HCT116 (cell line): ENCODE results near the gene KRTAP2-2. TPM values are rescaled to one million over a fixed set of nuclear protein-coding genes. Genes with fewer than 3 reads are reported as not detected.
A peak's percentile ranks its signal among the peaks of the same experiment; 100 is the strongest.

Experiments used
- ATAC-seq: fragments of 200-7000 bp; cut with Tn5 transposase; 2 replicates; pipeline ENCODE4 v1.9.1; 2020; ENCODE audit warnings: mild to moderate bottlenecking, moderate library complexity
- BruUV-seq: library from RNA; stranded (reverse); fragments of 400-500 nt; replicated peaks from 2 replicates; lab custom pipeline; 2021; lab: Mats Ljungman, UMichigan
- CTCF ChIA-PET: fragments of 300-600 bp; sonication (Branson Sonifier 250); formaldehyde crosslinking; loops from one replicate; lab custom pipeline; 2021; ENCODE audit warnings: antibody characterized with exemption; lab: Charles Lee
- POLR2A ChIA-PET: fragments of 300-600, 350-600 bp; sonication (Branson Sonifier 250); formaldehyde crosslinking; loops from one replicate; lab custom pipeline; 2021; ENCODE audit warnings: antibody characterized with exemption; lab: Charles Lee
- RAD21 ChIA-PET, 2 experiments: fragments of 300-600 bp; sonication (Branson Sonifier 250); formaldehyde crosslinking; loops; one replicate each; lab custom pipeline; 2023; ENCODE audit warnings: low total read pairs in 2 of 2; ENCODE audit not compliant: uncharacterized antibody in 2 of 2, unreplicated experiment in 2 of 2, low non-redundant PET in 1 of 2; lab: Charles Lee
- DNase-seq: peaks from one replicate; pipeline ENCODE4 v3.0.0-alpha.2; 2010; ENCODE audit warnings: low read depth, low spot score
- H2AFZ ChIP-seq: fragments of 200-600 bp; shearing (Covaris generic), sonication (generic); 2 replicates; pipeline ENCODE4 v1.6.1; 2017; ENCODE audit warnings: low read depth, mixed run types, mixed read lengths, antibody characterized with exemption, low read length; ENCODE audit not compliant: poor library complexity, severe bottlenecking
- H3K27ac ChIP-seq: 2 replicates; pipeline ENCODE4 v1.5.1; 2012; ENCODE audit warnings: low read depth, low read length
- H3K27me3 ChIP-seq: fragments of 200-600 bp; sonication (generic); 2 replicates; pipeline ENCODE4 v1.6.1; 2016; ENCODE audit warnings: mixed run types, low read length, mixed read lengths; ENCODE audit not compliant: insufficient read depth
- H3K36me3 ChIP-seq, 2 experiments: fragments of 200-500 bp in 1 of 2; fragments of 200-600 bp in 1 of 2; sonication (Bioruptor generic) in 1 of 2; sonication (generic) in 1 of 2; 2 replicates each; pipeline versions ENCODE4 v1.5.1 to v1.6.1; 2014 to 2016; ENCODE audit warnings: low read length in 2 of 2, inconsistent platforms in 1 of 2, mixed read lengths in 1 of 2, mixed run types in 1 of 2; ENCODE audit not compliant: insufficient read depth in 2 of 2, control insufficient read depth in 1 of 2
- H3K4me1 ChIP-seq, 2 experiments: fragments of 200-600 bp in 1 of 2; sonication (generic) in 1 of 2; 2 replicates each; pipeline versions ENCODE4 v1.5.1 to v1.6.1; 2012 to 2017; ENCODE audit warnings: low read length in 2 of 2, inconsistent platforms in 1 of 2, mild to moderate bottlenecking in 1 of 2, mixed read lengths in 1 of 2, mixed run types in 1 of 2, moderate library complexity in 1 of 2; ENCODE audit not compliant: insufficient read depth in 2 of 2, control insufficient read depth in 1 of 2
- H3K4me2 ChIP-seq: fragments of 200-600 bp; sonication (generic); 2 replicates; pipeline ENCODE4 v1.6.1; 2017; ENCODE audit warnings: mixed run types, low read length, mixed read lengths
- H3K4me3 ChIP-seq, 2 experiments: fragments of 200-600 bp in 1 of 2; sonication (generic) in 1 of 2; replicated peaks in 1 of 2; 2 replicates each; pipeline ENCODE4 v1.5.1; 2011 to 2016; ENCODE audit warnings: low read length in 2 of 2, control low read depth in 1 of 2, low read depth in 1 of 2, mild to moderate bottlenecking in 1 of 2, mixed read lengths in 1 of 2, mixed run types in 1 of 2
- H3K79me2 ChIP-seq: fragments of 200-600 bp; sonication (generic); 2 replicates; pipeline ENCODE4 v1.6.1; 2017; ENCODE audit warnings: mild to moderate bottlenecking, mixed run types, low read length, moderate library complexity, mixed read lengths; ENCODE audit not compliant: insufficient read depth
- H3K9ac ChIP-seq: fragments of 200-600 bp; sonication (generic); 2 replicates; pipeline ENCODE4 v1.6.1; 2016; ENCODE audit warnings: low read length, mixed read lengths
- H3K9me2 ChIP-seq: fragments of 200-600 bp; sonication (generic), shearing (Covaris generic); 2 replicates; pipeline ENCODE4 v1.6.1; 2017; ENCODE audit warnings: mixed run types, mild to moderate bottlenecking, moderate library complexity; ENCODE audit not compliant: insufficient read depth
- H3K9me3 ChIP-seq, 2 experiments: fragments of 200-500 bp in 1 of 2; fragments of 200-600 bp in 1 of 2; sonication (Bioruptor generic) in 1 of 2; sonication (generic) in 1 of 2; 2 replicates each; pipeline ENCODE4 v1.6.1; 2014 to 2017; ENCODE audit warnings: low read length in 2 of 2, mixed read lengths in 2 of 2, inconsistent platforms in 1 of 2, low read depth in 1 of 2, mild to moderate bottlenecking in 1 of 2, mixed run types in 1 of 2, moderate library complexity in 1 of 2; ENCODE audit not compliant: control insufficient read depth in 1 of 2, insufficient read depth in 1 of 2
- H4K20me1 ChIP-seq: fragments of 200-600 bp; sonication (generic), shearing (Covaris generic); 2 replicates; pipeline ENCODE4 v1.6.1; 2017; ENCODE audit warnings: mixed run types, mild to moderate bottlenecking, moderate library complexity; ENCODE audit not compliant: insufficient read depth
- CBX3 ChIP-seq: IDR thresholded peaks from 2 replicates; pipeline ENCODE4 v1.6.1; 2012; ENCODE audit warnings: low read depth
- CEBPB ChIP-seq: IDR thresholded peaks from 2 replicates; pipeline ENCODE4 v1.6.1; 2012; ENCODE audit warnings: low read depth
- EGR1 ChIP-seq: IDR thresholded peaks from 2 replicates; pipeline ENCODE4 v1.6.1; 2012; ENCODE audit warnings: low read depth
- ELF1 ChIP-seq: IDR thresholded peaks from 2 replicates; pipeline ENCODE4 v1.6.1; 2012; ENCODE audit warnings: low read depth, borderline replicate concordance
- EZH2 ChIP-seq: fragments of 200-600 bp; sonication (generic); IDR thresholded peaks from 2 replicates; pipeline ENCODE4 v1.6.1; 2017; ENCODE audit warnings: antibody characterized with exemption, mixed run types
- EZH2phosphoT487 ChIP-seq: fragments of 200-600 bp; IDR thresholded peaks from 2 replicates; pipeline ENCODE4 v1.6.1; 2018; ENCODE audit warnings: antibody characterized with exemption, borderline replicate concordance
- FOSL1 ChIP-seq: IDR thresholded peaks from 2 replicates; pipeline ENCODE4 v1.6.1; 2012; ENCODE audit warnings: low read depth
- JUND ChIP-seq: IDR thresholded peaks from 2 replicates; pipeline ENCODE4 v1.6.1; 2012
- POLR2A ChIP-seq: IDR thresholded peaks from 2 replicates; pipeline ENCODE4 v1.7.0; 2011; ENCODE audit warnings: borderline replicate concordance; ENCODE audit not compliant: insufficient read depth, insufficient read length; ENCODE audit errors: extremely low read depth
- POLR2AphosphoS5 ChIP-seq: IDR thresholded peaks from 2 replicates; pipeline ENCODE4 v1.6.1; 2011; ENCODE audit warnings: mild to moderate bottlenecking, low read depth, low read length, moderate library complexity
- RAD21 ChIP-seq: IDR thresholded peaks from 2 replicates; pipeline ENCODE4 v1.6.1; 2012; ENCODE audit warnings: low read depth, mild to moderate bottlenecking
- SIN3A ChIP-seq: IDR thresholded peaks from 2 replicates; pipeline ENCODE4 v1.6.1; 2012; ENCODE audit warnings: low read depth
- SP1 ChIP-seq: IDR thresholded peaks from 2 replicates; pipeline ENCODE4 v1.6.1; 2012; ENCODE audit warnings: low read depth
- SRF ChIP-seq: IDR thresholded peaks from 2 replicates; pipeline ENCODE4 v1.6.1; 2012; ENCODE audit warnings: low read depth
- TCF7L2 ChIP-seq: IDR thresholded peaks from 2 replicates; pipeline ENCODE4 v1.7.0; 2011; ENCODE audit warnings: borderline replicate concordance, inconsistent platforms; ENCODE audit not compliant: insufficient read depth, insufficient read length; ENCODE audit errors: extremely low read depth
- YY1 ChIP-seq: IDR thresholded peaks from 2 replicates; pipeline ENCODE4 v1.6.1; 2011; ENCODE audit warnings: low read length, low read depth, moderate library complexity, mild to moderate bottlenecking; ENCODE audit not compliant: insufficient replicate concordance; ENCODE audit errors: extremely low read depth
- intact Hi-C: fragments of 100-400 bp; cut with micrococcal nuclease; formaldehyde crosslinking; loops from 2 replicates; pipeline ENCODE4 v1.10.0; 2022
- total RNA-seq: library from RNA; stranded (reverse); gene quantifications from one replicate; pipeline ENCODE4 v1.2.1, GENCODE V29; 2021; ENCODE audit not compliant: unreplicated experiment
- TF ChIP-seq, protein P1 (sequence below): IDR thresholded peaks from 2 replicates; pipeline ENCODE4 v1.6.1; 2012; ENCODE audit warnings: low read depth
- TF ChIP-seq, protein P2 (sequence below), 3 experiments: fragments of 200-600 bp in 1 of 3; sonication (generic) in 1 of 3; IDR thresholded peaks in 2 of 3; conservative IDR thresholded peaks in 1 of 3; 2 replicates each; pipeline ENCODE4 v1.5.1; 2012 to 2017; ENCODE audit warnings: low read depth in 2 of 3, low read length in 2 of 3, antibody characterized with exemption in 1 of 3, borderline replicate concordance in 1 of 3, control low read depth in 1 of 3, mild to moderate bottlenecking in 1 of 3, mixed read lengths in 1 of 3, mixed run types in 1 of 3, moderate library complexity in 1 of 3; ENCODE audit not compliant: insufficient read depth in 1 of 3
- TF ChIP-seq, protein P3 (sequence below): IDR thresholded peaks from 2 replicates; pipeline ENCODE4 v1.6.1; 2012
- TF ChIP-seq, protein P4 (sequence below): IDR thresholded peaks from 2 replicates; pipeline ENCODE4 v1.6.1; 2012

KRTAP2-2 gene
- total RNA-seq, 1 experiment from 2014 or later: 1.2 TPM

DNA sequence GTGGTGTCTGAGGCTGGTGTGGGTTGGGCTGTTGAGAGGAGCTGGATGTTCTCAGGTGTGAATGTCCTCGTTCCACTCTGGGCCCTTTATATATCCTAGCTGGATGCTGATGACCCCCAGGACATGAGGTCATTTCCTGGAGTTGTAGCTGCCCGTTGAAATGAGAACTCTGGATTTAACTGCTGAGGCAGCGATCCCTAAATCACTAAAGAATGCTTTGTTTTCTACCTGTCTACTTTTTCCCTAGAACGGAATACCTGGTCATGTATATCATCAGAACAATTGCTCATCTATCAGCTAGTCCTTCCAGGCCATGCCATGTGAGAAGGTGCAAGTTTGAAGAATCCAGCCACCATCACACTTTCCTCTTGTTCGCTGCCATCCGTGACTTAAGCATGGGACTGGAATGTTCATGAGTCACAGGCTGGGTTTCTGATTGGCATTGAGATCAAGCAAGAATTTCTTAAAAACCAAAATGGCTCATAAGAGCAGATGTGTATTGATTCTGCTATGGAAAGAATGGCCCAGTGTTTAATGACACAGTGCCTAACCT, 5.1 kb upstream of the KRTAP2-2 start, which contains the start of gene KRTAP2-3:
TSS of gene KRTAP2-3 (minus strand) at position 63 of the 553 bp plus-strand sequence. CDS start 64 bp downstream, outside the sequence.
- Histone ChIP-seq H3K79me2 (no peaks in the 10 kb centered on the region), H3K27me3 (no peaks in the 10 kb centered on the region), H3K36me3 (peaks cover 0 to 5% of the 10 kb centered on the region in 2 experiments; a peak in 1 of 4 replicates), H4K20me1 (no peaks in the 10 kb centered on the region), H3K27ac (peak within 1 kb of the TSS; percentile 85), H3K9me3 (peaks cover 0 to 9% of the 10 kb centered on the region in 2 experiments; a peak in 1 of 4 replicates), H3K9me2 (no peaks in the 10 kb centered on the region), H3K9ac (peak within 1 kb of the TSS; percentile 10), H3K4me3 (no peak within 1 kb of the TSS), H2AFZ (peak within 1 kb of the TSS; percentile 4), H3K4me1 (peaks cover 39 to 60% of the 10 kb centered on the region in 2 experiments), H3K4me2 (peak within 1 kb of the TSS; percentile 28)
- RAD21 ChIA-PET: no interaction called here
- intact Hi-C loops: no loop called here
- DNase-seq (peak; percentile 86), ATAC-seq (peak; percentile 73)
- POLR2A ChIA-PET: no interaction called here
- TF ChIP-seq JUND (peak; percentile 82), CBX3 (peak; percentile 86; the same call in 1 of the 2 replicates), POLR2AphosphoS5 (no peak; the same call in 1 of the 2 replicates), EZH2phosphoT487 (no peak), POLR2A (no peak), SRF (0 out of 2 replicates have a peak, but pooled peaks have one; percentile 58), EZH2 (no peak), SIN3A (peak; percentile 49; the same call in 1 of the 2 replicates), CEBPB (peak; percentile 71), SP1 (peak; percentile 88), RAD21 (no peak), EGR1 (no peak), YY1 (peak; percentile 68), ELF1 (no peak), FOSL1 (peak; percentile 90), TCF7L2 (peak; percentile 43)
- TF ChIP-seq, protein P1, sequence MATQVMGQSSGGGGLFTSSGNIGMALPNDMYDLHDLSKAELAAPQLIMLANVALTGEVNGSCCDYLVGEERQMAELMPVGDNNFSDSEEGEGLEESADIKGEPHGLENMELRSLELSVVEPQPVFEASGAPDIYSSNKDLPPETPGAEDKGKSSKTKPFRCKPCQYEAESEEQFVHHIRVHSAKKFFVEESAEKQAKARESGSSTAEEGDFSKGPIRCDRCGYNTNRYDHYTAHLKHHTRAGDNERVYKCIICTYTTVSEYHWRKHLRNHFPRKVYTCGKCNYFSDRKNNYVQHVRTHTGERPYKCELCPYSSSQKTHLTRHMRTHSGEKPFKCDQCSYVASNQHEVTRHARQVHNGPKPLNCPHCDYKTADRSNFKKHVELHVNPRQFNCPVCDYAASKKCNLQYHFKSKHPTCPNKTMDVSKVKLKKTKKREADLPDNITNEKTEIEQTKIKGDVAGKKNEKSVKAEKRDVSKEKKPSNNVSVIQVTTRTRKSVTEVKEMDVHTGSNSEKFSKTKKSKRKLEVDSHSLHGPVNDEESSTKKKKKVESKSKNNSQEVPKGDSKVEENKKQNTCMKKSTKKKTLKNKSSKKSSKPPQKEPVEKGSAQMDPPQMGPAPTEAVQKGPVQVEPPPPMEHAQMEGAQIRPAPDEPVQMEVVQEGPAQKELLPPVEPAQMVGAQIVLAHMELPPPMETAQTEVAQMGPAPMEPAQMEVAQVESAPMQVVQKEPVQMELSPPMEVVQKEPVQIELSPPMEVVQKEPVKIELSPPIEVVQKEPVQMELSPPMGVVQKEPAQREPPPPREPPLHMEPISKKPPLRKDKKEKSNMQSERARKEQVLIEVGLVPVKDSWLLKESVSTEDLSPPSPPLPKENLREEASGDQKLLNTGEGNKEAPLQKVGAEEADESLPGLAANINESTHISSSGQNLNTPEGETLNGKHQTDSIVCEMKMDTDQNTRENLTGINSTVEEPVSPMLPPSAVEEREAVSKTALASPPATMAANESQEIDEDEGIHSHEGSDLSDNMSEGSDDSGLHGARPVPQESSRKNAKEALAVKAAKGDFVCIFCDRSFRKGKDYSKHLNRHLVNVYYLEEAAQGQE: no peak
- TF ChIP-seq, protein P2, sequence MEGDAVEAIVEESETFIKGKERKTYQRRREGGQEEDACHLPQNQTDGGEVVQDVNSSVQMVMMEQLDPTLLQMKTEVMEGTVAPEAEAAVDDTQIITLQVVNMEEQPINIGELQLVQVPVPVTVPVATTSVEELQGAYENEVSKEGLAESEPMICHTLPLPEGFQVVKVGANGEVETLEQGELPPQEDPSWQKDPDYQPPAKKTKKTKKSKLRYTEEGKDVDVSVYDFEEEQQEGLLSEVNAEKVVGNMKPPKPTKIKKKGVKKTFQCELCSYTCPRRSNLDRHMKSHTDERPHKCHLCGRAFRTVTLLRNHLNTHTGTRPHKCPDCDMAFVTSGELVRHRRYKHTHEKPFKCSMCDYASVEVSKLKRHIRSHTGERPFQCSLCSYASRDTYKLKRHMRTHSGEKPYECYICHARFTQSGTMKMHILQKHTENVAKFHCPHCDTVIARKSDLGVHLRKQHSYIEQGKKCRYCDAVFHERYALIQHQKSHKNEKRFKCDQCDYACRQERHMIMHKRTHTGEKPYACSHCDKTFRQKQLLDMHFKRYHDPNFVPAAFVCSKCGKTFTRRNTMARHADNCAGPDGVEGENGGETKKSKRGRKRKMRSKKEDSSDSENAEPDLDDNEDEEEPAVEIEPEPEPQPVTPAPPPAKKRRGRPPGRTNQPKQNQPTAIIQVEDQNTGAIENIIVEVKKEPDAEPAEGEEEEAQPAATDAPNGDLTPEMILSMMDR (IDR thresholded peaks at IDR 0.05 in 2 of 3, conservative IDR thresholded peaks at IDR 0.05 in 1 of 3; ENCODE audit: borderline replicate concordance in 1 of 3, insufficient read depth in 1 of 3, low read depth in 2 of 3, low read length in 2 of 3): no peak
- TF ChIP-seq, protein P3, sequence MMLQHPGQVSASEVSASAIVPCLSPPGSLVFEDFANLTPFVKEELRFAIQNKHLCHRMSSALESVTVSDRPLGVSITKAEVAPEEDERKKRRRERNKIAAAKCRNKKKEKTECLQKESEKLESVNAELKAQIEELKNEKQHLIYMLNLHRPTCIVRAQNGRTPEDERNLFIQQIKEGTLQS: 0 out of 2 replicates have a peak, but pooled peaks have one; percentile 27
- TF ChIP-seq, protein P4, sequence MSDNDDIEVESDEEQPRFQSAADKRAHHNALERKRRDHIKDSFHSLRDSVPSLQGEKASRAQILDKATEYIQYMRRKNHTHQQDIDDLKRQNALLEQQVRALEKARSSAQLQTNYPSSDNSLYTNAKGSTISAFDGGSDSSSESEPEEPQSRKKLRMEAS: peak; percentile 90
- BruUV-seq: no TSS peak
- CTCF ChIA-PET: no interaction called here
